ENCODE data around the gene TPK1. TPM values are rescaled to one million over a fixed set of nuclear protein-coding genes. Genes with fewer than 3 reads are reported as not detected.

The TPK1 gene
- total RNA-seq, 1 donor = 6.9 TPM

- Histone ChIP-seq H3K4me1 (ENCODE audit: insufficient read depth, low read length) (no peaks in the 10 kb centered on the region), H3K27ac (ENCODE audit: low read depth, low read length) (no peak overlapping the region), H3K4me2 (ENCODE audit: insufficient read depth, low read length) (no peak overlapping the region), H3K36me3 (ENCODE audit: insufficient read depth, low read length) (no peaks in the 10 kb centered on the region), H2AFZ (ENCODE audit: low read length) (no peak overlapping the region), H4K20me1 (ENCODE audit: insufficient read depth, low read length) (no peaks in the 10 kb centered on the region), H3K9me3 (ENCODE audit: low read depth, low read length) (no peaks in the 10 kb centered on the region), H3K79me2 (ENCODE audit: insufficient read depth, low read length) (no peaks in the 10 kb centered on the region), H3K27me3 (ENCODE audit: insufficient read depth, low read length) (no peaks in the 10 kb centered on the region), H3K4me3 (ENCODE audit: insufficient read depth, low read length) (no peak overlapping the region)
- TF ChIP-seq CTCF (IDR thresholded peaks at IDR 0.05; ENCODE audit: extremely low read depth, low read depth, low read length) = no peak
- no peak for DNase-seq (ENCODE audit: insufficient read length, low spot score, missing footprints)
Measured at GRCh38 chr7:144691240-144691639, 144.6 kb downstream of the TPK1 start.

DNA sequence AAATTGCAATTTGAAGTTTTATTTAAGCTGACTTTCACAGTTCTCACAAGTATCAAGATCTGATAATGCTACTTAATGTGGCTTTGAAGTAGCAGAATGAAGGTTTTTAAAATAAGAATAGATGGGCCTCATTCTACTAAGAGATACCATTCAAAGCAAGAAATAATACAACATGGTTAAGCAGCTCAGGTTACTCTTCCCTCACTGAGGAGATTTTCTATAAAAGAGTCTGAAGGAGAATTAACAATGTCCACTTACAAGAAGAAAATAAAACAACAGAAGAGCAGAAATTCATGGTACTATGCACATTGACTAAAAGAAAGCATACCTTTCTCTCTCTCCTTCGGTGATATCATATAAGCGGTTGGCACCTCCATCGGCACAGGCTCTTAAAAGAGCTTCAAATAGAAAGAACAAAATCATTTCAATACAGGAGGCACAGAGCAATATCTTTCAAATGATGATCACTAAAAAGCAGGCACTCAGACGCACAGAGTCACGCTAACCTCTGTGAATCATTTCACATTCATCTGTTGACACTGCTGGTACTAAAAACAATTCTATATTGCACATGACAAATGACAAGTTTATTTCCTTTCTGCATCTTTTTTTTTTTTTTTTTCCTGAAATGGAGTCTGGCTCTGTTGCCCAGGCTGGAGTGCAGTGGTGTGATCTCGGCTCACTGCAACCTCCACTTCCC lies 153.1 kb downstream of the TPK1 start:
- no peaks in the 10 kb centered on the region for H3K36me3 ChIP-seq (ENCODE audit: insufficient read depth, low read length)
- H2AFZ ChIP-seq (ENCODE audit: low read length) = no peak overlapping the region
- no peak for DNase-seq (ENCODE audit: insufficient read length, low spot score, missing footprints)
- no peaks in the 10 kb centered on the region for H3K27me3 ChIP-seq (ENCODE audit: insufficient read depth, low read length)
- H3K4me3 ChIP-seq (ENCODE audit: insufficient read depth, low read length) = no peak overlapping the region
- no peaks in the 10 kb centered on the region for H4K20me1 ChIP-seq (ENCODE audit: insufficient read depth, low read length)
- H3K9me3 ChIP-seq (ENCODE audit: low read depth, low read length) = no peaks in the 10 kb centered on the region
- no peak overlapping the region for H3K27ac ChIP-seq (ENCODE audit: low read depth, low read length)
- no peak overlapping the region for H3K4me2 ChIP-seq (ENCODE audit: insufficient read depth, low read length)
- no peaks in the 10 kb centered on the region for H3K79me2 ChIP-seq (ENCODE audit: insufficient read depth, low read length)
- TF ChIP-seq CTCF (IDR thresholded peaks at IDR 0.05; ENCODE audit: extremely low read depth, low read depth, low read length) = no peak
- H3K4me1 ChIP-seq (ENCODE audit: insufficient read depth, low read length) = no peaks in the 10 kb centered on the region

DNA sequence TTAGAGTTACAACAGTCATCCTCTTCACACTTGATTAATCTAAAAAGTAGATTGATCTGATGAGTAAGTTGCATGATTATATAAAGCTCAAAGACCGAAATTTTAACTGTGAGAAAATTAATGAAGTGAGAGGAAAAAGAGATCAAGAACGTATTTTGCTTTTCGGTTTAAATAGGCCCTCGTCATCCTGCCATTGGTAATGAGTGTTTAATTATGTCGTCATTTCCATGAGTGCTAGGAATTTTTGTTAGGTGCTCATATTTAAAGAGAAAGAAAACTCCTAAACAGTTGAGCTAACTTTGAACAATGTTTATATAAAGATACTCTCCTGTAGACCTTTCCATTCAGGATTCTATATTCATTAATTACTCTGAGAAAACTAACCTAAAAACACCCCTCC lies 159.4 kb downstream of the TPK1 start:
- DNase-seq (ENCODE audit: insufficient read length, low spot score, missing footprints) = no peak
- Histone ChIP-seq H4K20me1 (ENCODE audit: insufficient read depth, low read length) (no peaks in the 10 kb centered on the region), H3K4me1 (ENCODE audit: insufficient read depth, low read length) (no peaks in the 10 kb centered on the region), H3K27ac (ENCODE audit: low read depth, low read length) (no peak overlapping the region), H3K27me3 (ENCODE audit: insufficient read depth, low read length) (no peaks in the 10 kb centered on the region), H3K4me3 (ENCODE audit: insufficient read depth, low read length) (no peak overlapping the region), H3K9me3 (ENCODE audit: low read depth, low read length) (no peaks in the 10 kb centered on the region), H2AFZ (ENCODE audit: low read length) (no peak overlapping the region), H3K4me2 (ENCODE audit: insufficient read depth, low read length) (no peak overlapping the region), H3K79me2 (ENCODE audit: insufficient read depth, low read length) (no peaks in the 10 kb centered on the region), H3K36me3 (ENCODE audit: insufficient read depth, low read length) (no peaks in the 10 kb centered on the region)
- TF ChIP-seq CTCF (IDR thresholded peaks at IDR 0.05; ENCODE audit: extremely low read depth, low read depth, low read length) = no peak

GRCh38 chr7:144674550-144674949 lies 161.3 kb downstream of the TPK1 start:
- no peak overlapping the region for H3K4me3 ChIP-seq (ENCODE audit: insufficient read depth, low read length)
- DNase-seq (ENCODE audit: insufficient read length, low spot score, missing footprints) = no peak
- H3K36me3 ChIP-seq (ENCODE audit: insufficient read depth, low read length) = no peaks in the 10 kb centered on the region
- H3K4me1 ChIP-seq (ENCODE audit: insufficient read depth, low read length) = no peaks in the 10 kb centered on the region
- H4K20me1 ChIP-seq (ENCODE audit: insufficient read depth, low read length) = no peaks in the 10 kb centered on the region
- H3K79me2 ChIP-seq (ENCODE audit: insufficient read depth, low read length) = no peaks in the 10 kb centered on the region
- no peak overlapping the region for H2AFZ ChIP-seq (ENCODE audit: low read length)
- no peak overlapping the region for H3K27ac ChIP-seq (ENCODE audit: low read depth, low read length)
- no peak overlapping the region for H3K4me2 ChIP-seq (ENCODE audit: insufficient read depth, low read length)
- H3K27me3 ChIP-seq (ENCODE audit: insufficient read depth, low read length) = no peaks in the 10 kb centered on the region
- no peak for TF ChIP-seq CTCF (IDR thresholded peaks at IDR 0.05; ENCODE audit: extremely low read depth, low read depth, low read length)
- H3K9me3 ChIP-seq (ENCODE audit: low read depth, low read length) = no peaks in the 10 kb centered on the region
